Gastrocnemius medialis (tissue), 4 donors: ENCODE results near the gene ASCL5. TPM values are rescaled to one million over a fixed set of nuclear protein-coding genes. Genes with fewer than 3 reads are reported as not detected.
A peak's percentile ranks its signal among the peaks of the same experiment; 100 is the strongest.

Experiments used
- ATAC-seq, 2 donors: fragments of 150-250 bp; one replicate each; pipeline ENCODE4 v1.9.1; 2016
- DNase-seq, 2 donors: peaks; one replicate each; pipeline ENCODE4 v3.0.0-alpha.2; 2019
- H3K27ac ChIP-seq, 4 donors: fragments of 200-600 bp; sonication (generic); 1 replicate in 1 of 4; 2 replicates in 3 of 4; pipeline ENCODE4 v1.5.1; 2016 to 2018; ENCODE audit warnings: mild to moderate bottlenecking in 2 of 4, moderate library complexity in 1 of 4
- H3K27me3 ChIP-seq, 3 donors: fragments of 200-600 bp; sonication (generic) in 2 of 3; 1 replicate in 1 of 3; 2 replicates in 2 of 3; pipeline versions ENCODE4 v1.5.1 to v1.6.0; 2016 to 2019; ENCODE audit warnings: mild to moderate bottlenecking in 1 of 3, moderate library complexity in 1 of 3
- H3K36me3 ChIP-seq, 2 donors: fragments of 200-600 bp; sonication (generic) in 1 of 2; one replicate each; pipeline ENCODE4 v1.5.1; 2017 to 2018
- H3K4me1 ChIP-seq, 2 donors: fragments of 200-600 bp; sonication (generic) in 1 of 2; one replicate each; pipeline ENCODE4 v1.5.1; 2016 to 2017; ENCODE audit warnings: mild to moderate bottlenecking in 2 of 2
- H3K4me3 ChIP-seq, 4 donors: fragments of 200-600 bp; sonication (generic) in 3 of 4; 1 replicate in 1 of 4; 2 replicates in 3 of 4; pipeline ENCODE4 v1.5.1; 2016 to 2019; ENCODE audit warnings: mild to moderate bottlenecking in 2 of 4
- H3K9me3 ChIP-seq, 3 donors: fragments of 200-600 bp; sonication (generic) in 2 of 3; 1 replicate in 1 of 3; 2 replicates in 2 of 3; pipeline ENCODE4 v1.5.1; 2016 to 2019
- POLR2A ChIP-seq, 2 donors: fragments of 450-650 bp; IDR thresholded peaks; one replicate each; pipeline ENCODE4 v1.6.1; 2017; ENCODE audit warnings: antibody characterized with exemption in 2 of 2, mild to moderate bottlenecking in 2 of 2, moderate library complexity in 2 of 2
- in situ Hi-C, 4 donors: fragments of 200-750 bp; cut with MboI; loops; one replicate each; pipeline versions ENCODE4 v1.15.0 to v1.8.0; 2017; ENCODE audit warnings: low sequenced_read_pairs in 4 of 4
- intact Hi-C: fragments of 100-400 bp; cut with DNase I; formaldehyde crosslinking; loops from one replicate; pipeline ENCODE4 v1.15.1; 2023; ENCODE audit warnings: low total_unique reads
- total RNA-seq, 4 donors: library from RNA; depleted of rRNA; stranded (reverse); fragments of >200 nt; gene quantifications; one replicate each; pipeline versions ENCODE4 v1.1.0 to v1.2.3, GENCODE V29; 2016
- TF ChIP-seq, protein P1 (sequence below), 5 experiments: fragments of 450-650 bp in 3 of 5; fragments of 200-600 bp in 2 of 5; sonication (generic) in 2 of 5; IDR thresholded peaks in 4 of 5; conservative IDR thresholded peaks in 1 of 5; 1 replicate in 4 of 5; 2 replicates in 1 of 5; pipeline ENCODE4 v1.5.1; 2016 to 2019; ENCODE audit warnings: antibody characterized with exemption in 5 of 5, mild to moderate bottlenecking in 3 of 5, moderate library complexity in 3 of 5

Gene ASCL5
- total RNA-seq, 4 donors from 2014 or later, result not detected

DNA sequence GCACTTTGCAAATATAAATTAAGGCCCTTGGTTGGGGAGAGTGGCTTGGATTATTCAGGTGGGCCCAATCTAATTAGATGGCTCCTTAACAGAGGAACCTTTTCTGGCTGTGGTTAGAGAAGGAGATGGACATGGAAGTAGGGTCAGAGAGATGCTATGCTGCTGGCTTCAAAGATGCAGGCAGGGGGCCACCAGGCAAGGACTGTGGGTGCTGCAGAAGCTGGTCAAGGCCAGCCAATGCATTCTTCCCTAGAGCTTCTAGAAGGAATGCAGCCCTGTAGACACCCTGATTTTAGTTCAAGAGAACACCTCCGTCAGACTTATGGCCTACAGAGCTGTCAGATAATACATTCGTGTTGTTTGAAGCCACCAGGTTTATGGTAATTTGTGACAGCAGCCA is 31.0 kb upstream of the ASCL5 start:
- intact Hi-C loops, result no loop called here
- peaks cover 12 to 19% of the 10 kb centered on the region in 2 donors for H3K4me1 ChIP-seq
- TF ChIP-seq, protein P1, sequence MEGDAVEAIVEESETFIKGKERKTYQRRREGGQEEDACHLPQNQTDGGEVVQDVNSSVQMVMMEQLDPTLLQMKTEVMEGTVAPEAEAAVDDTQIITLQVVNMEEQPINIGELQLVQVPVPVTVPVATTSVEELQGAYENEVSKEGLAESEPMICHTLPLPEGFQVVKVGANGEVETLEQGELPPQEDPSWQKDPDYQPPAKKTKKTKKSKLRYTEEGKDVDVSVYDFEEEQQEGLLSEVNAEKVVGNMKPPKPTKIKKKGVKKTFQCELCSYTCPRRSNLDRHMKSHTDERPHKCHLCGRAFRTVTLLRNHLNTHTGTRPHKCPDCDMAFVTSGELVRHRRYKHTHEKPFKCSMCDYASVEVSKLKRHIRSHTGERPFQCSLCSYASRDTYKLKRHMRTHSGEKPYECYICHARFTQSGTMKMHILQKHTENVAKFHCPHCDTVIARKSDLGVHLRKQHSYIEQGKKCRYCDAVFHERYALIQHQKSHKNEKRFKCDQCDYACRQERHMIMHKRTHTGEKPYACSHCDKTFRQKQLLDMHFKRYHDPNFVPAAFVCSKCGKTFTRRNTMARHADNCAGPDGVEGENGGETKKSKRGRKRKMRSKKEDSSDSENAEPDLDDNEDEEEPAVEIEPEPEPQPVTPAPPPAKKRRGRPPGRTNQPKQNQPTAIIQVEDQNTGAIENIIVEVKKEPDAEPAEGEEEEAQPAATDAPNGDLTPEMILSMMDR (IDR thresholded peaks at IDR 0.05 in 4 of 5, conservative IDR thresholded peaks at IDR 0.05 in 1 of 5), result no peak
- no peak for TF ChIP-seq POLR2A (IDR thresholded peaks at IDR 0.05)
- no peaks in the 10 kb centered on the region for H3K27me3 ChIP-seq
- DNase-seq, result no peak
- ATAC-seq, result no peak
- in situ Hi-C loops, result no loop called here
- H3K9me3 ChIP-seq, result no peaks in the 10 kb centered on the region
- H3K4me3 ChIP-seq, result no peak overlapping the region
- H3K36me3 ChIP-seq, result no peaks in the 10 kb centered on the region
- no peak overlapping the region for H3K27ac ChIP-seq

GRCh38 chr1:201156819-201157218 is 29.8 kb upstream of the ASCL5 start:
- intact Hi-C loops, result no loop called here
- in situ Hi-C loops, result no loop called here
- H3K36me3 ChIP-seq, result no peaks in the 10 kb centered on the region
- no peak overlapping the region for H3K27ac ChIP-seq
- H3K9me3 ChIP-seq, result no peaks in the 10 kb centered on the region
- no peak for DNase-seq
- no peak overlapping the region for H3K4me3 ChIP-seq
- TF ChIP-seq POLR2A (IDR thresholded peaks at IDR 0.05), result no peak
- TF ChIP-seq, protein P1 (IDR thresholded peaks at IDR 0.05 in 4 of 5, conservative IDR thresholded peaks at IDR 0.05 in 1 of 5), result no peak
- no peaks in the 10 kb centered on the region for H3K27me3 ChIP-seq
- no peak for ATAC-seq
- H3K4me1 ChIP-seq, result peaks cover 12 to 27% of the 10 kb centered on the region in 2 donors

DNA sequence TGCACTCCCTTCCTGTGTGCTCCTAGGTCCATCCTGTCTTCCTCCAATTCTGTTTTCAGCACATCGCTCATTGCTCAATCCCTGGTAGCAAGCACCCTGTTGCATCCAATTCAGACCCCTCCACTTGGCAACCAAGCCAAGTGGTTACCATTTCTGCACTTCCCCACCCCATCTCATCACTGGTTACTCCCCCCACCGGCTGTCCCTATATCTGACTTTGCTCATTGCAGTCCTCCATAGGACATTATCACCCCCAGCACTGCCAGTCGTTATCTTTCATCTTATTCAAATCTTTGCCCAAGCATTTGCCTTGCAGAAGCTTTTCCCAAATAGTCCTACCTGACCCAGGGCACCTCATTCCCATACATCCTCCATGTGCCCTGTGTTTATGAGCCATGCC is 29.4 kb upstream of the ASCL5 start:
- H3K4me3 ChIP-seq, result no peak overlapping the region
- peak in 1 of 2 donors; percentile 6 for DNase-seq
- H3K9me3 ChIP-seq, result no peaks in the 10 kb centered on the region
- H3K27ac ChIP-seq, result no peak overlapping the region
- no peaks in the 10 kb centered on the region for H3K27me3 ChIP-seq
- intact Hi-C loops (no loop called here), in situ Hi-C loops (no loop called here)
- peaks cover 12 to 27% of the 10 kb centered on the region in 2 donors for H3K4me1 ChIP-seq
- H3K36me3 ChIP-seq, result no peaks in the 10 kb centered on the region
- no peak for TF ChIP-seq POLR2A (IDR thresholded peaks at IDR 0.05)
- TF ChIP-seq, protein P1 (IDR thresholded peaks at IDR 0.05 in 4 of 5, conservative IDR thresholded peaks at IDR 0.05 in 1 of 5), result no peak
- no peak for ATAC-seq

DNA sequence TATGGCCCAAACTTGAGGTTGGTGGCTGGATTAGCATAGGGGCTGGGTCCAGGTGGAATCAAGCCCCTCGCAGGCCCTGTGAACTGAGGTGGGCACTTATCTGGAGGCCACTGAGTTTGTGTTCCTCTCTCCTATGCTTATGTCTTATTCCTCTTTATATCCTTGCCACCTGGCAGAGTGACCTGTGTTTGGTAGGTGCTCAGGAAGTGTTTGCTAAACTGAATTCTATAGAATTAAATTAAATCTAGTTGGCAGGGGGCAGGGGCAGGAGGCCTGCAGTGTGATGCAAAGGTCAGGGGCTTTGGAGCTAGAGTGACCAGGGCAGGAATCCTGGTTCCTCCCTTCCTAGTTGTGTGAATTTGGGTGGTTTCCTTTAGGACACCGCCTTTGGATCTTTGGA is 28.4 kb upstream of the ASCL5 start:
- H3K36me3 ChIP-seq, result no peaks in the 10 kb centered on the region
- TF ChIP-seq, protein P1 (IDR thresholded peaks at IDR 0.05 in 4 of 5, conservative IDR thresholded peaks at IDR 0.05 in 1 of 5), result no peak
- no peak for TF ChIP-seq POLR2A (IDR thresholded peaks at IDR 0.05)
- peak overlapping the region in 1 of 4 donors; percentile 75 for H3K27ac ChIP-seq
- in situ Hi-C loops, result no loop called here
- H3K27me3 ChIP-seq, result no peaks in the 10 kb centered on the region
- peaks cover 12 to 27% of the 10 kb centered on the region in 2 donors for H3K4me1 ChIP-seq
- no peaks in the 10 kb centered on the region for H3K9me3 ChIP-seq
- no peak for ATAC-seq
- no peak overlapping the region for H3K4me3 ChIP-seq
- DNase-seq, result peak in 1 of 2 donors; percentile 9
- intact Hi-C loops, result loop anchor here (2.0 kb wide), 1 partner anchor 29 kb away; no protein-coding TSS in a partner anchor
